ENCODE results near the gene HCK.

The HCK gene

DNA sequence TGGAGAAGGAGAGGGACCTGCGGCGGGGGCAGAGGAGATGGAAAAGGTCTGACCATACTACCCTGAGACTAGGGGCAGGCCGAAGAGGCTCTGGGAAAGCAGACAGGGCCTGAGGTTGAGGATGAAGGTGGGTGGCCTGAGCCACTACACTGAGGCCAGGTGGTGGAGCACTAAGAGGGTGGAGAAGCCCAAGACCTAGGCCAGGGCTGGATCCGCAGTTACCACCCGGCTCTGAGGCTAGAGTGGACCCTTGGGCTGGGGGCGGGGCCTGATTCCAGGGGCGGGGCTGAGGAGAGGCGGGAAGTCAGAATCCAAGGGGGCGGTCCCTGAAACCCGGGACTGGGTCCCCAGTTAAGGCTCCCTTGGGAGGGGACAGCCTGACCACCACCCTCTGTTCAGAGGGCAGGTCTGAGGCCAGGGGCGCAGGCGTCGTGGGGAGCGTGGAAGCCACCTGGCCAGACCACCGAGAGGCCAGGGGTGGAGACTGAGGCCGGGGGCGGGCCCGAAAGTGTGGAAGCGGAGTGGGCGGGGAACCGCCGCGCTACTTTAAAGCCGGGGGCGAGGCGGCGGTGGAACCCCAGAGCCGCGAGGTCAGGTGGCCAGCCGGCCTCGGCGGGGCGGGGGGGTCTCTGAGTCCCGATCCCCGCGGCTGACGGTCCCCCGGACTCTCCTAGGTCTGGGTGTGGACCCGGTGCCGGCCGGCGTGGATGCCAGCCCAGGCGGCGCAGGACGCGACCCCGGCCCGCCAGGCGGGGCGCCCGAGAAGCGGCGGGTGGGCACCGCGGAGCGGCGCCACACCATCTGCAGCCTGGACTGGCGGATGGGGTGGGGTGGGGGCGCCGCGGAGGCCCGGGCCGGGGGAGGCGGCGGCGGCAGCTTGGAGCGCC, 33.5 kb upstream of the HCK start:
- peak overlapping the region; percentile 25 for H3K4me3 ChIP-seq (ENCODE audit: low read depth, low read length)
- in situ Hi-C loops (cut with HindIII; ENCODE audit: low sequenced_read_pairs), result no loop called here
- no peak for DNase-seq (ENCODE audit: low read depth, low spot score)
- TF ChIP-seq, protein P1, sequence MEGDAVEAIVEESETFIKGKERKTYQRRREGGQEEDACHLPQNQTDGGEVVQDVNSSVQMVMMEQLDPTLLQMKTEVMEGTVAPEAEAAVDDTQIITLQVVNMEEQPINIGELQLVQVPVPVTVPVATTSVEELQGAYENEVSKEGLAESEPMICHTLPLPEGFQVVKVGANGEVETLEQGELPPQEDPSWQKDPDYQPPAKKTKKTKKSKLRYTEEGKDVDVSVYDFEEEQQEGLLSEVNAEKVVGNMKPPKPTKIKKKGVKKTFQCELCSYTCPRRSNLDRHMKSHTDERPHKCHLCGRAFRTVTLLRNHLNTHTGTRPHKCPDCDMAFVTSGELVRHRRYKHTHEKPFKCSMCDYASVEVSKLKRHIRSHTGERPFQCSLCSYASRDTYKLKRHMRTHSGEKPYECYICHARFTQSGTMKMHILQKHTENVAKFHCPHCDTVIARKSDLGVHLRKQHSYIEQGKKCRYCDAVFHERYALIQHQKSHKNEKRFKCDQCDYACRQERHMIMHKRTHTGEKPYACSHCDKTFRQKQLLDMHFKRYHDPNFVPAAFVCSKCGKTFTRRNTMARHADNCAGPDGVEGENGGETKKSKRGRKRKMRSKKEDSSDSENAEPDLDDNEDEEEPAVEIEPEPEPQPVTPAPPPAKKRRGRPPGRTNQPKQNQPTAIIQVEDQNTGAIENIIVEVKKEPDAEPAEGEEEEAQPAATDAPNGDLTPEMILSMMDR (IDR thresholded peaks at IDR 0.05; ENCODE audit: low read depth, low read length), result no peak

DNA sequence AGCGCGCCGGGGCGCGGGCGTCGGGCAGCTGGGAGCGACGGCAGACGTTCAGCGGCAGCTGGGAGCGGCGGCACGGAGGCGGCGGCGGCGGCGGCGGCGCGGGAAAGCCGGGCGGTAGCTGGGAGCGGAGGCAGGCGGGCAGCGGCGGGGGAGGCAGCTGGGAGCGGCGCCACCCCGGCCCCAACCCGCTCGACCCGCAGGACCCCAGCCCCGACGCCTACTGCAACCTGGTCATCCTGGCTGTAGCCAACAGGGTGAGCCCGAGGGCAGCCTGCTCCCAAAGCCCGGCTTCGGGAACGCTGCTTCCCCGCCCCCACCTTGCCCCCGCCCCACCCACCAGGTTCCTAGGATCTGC, 32.9 kb upstream of the HCK start:
- no peak for DNase-seq (ENCODE audit: low read depth, low spot score)
- no peak overlapping the region for H3K4me3 ChIP-seq (ENCODE audit: low read depth, low read length)
- in situ Hi-C loops (cut with HindIII; ENCODE audit: low sequenced_read_pairs), result no loop called here
- TF ChIP-seq, protein P1 (IDR thresholded peaks at IDR 0.05; ENCODE audit: low read depth, low read length), result no peak

DNA sequence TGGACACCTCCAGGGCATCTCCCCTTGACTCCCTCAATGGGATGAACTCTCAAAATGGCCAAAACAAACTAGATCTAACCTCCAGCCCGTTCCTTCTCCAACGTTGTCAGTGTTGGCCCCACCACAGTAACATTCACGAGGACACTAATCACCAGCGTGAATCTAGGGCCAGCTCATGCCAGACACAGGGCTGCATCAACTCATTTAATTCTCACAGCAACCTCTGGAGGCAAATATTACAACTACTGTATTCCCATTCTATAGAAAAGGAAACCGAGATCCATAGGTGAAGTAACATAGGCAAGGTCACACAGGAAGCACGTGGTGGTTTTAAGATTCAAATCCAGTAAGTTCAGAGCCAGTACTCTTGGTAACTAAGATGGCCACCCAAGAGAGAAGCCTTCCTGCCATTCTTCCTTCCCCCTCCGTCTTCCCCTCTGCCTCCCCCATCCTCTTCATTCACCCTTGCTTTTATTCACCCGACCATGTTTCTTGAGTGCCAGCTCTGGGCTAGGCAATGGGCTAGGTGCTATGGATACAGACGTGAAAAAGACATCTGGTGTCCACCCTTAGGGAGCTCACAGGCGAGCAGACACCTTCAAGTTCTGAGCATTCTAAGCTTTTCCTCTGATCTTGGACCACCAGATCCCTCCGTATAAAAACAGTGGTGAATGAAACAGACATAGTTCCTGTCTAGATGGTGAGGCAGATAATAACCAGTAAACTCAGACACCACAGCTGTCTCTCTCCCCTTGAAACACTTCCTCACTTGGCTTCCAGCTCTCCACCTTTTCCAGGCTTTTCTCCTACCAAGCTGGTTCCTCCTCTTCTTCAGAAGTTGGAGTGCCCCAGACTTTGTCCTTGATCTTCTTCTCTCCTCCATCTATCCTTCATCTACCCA, 32.2 kb upstream of the HCK start:
- no peak overlapping the region for H3K4me3 ChIP-seq (ENCODE audit: low read depth, low read length)
- in situ Hi-C loops (cut with HindIII; ENCODE audit: low sequenced_read_pairs), result no loop called here
- TF ChIP-seq, protein P1 (IDR thresholded peaks at IDR 0.05; ENCODE audit: low read depth, low read length), result no peak
- DNase-seq (ENCODE audit: low read depth, low spot score), result no peak

DNA sequence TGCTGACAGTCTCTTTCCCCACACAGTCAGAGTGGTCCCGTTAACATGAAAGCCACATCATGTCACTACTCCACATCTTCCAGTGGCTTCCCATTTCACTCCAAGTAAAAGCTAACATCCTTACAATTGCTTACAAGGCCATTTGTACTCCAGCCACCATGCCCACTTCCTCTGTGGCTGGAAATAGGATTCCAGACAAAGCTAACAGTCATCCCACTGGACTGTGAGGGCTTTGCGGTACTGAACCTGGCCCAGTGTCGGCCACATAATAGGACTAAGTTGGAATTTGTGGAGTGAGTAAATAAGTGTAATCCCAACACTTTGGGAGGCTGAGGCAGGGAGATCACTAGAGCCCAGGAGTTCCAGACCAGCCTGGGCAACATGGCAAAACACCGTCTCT, 31.0 kb upstream of the HCK start:
- in situ Hi-C loops (cut with HindIII; ENCODE audit: low sequenced_read_pairs), result no loop called here
- H3K4me3 ChIP-seq (ENCODE audit: low read depth, low read length), result no peak overlapping the region
- TF ChIP-seq, protein P1 (IDR thresholded peaks at IDR 0.05; ENCODE audit: low read depth, low read length), result no peak
- DNase-seq (ENCODE audit: low read depth, low spot score), result no peak

DNA sequence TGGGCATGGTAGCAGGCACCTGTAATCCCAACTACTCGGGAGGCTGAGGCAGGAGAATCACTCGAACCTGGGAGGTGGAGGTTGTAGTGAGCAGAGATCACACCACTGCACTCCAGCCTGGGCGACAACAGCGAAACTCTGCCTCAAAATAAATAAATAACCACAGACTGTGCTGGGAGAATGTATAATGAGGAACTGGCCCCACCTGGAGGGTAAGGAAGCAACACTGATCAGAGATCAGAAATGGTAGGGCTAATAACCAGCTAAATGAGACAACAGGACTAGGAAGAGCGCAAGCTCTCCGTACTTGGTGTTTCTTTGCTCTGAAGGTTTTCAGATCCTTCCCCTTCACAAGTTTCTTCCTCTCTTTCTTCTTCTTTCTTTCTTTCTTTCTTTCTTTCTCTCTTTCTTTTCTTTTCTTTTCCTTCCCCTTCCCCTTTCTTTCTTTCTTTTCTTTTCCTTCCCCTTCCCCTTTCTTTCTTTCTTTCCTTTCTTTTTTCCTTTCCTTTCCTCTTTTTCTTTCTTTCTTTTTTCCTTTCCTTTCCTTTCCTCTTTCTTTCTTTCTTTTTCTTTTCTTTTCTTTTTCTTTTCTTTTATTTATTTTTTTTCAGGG, 27.3 kb upstream of the HCK start:
- no peak for DNase-seq (ENCODE audit: low read depth, low spot score)
- TF ChIP-seq, protein P1 (IDR thresholded peaks at IDR 0.05; ENCODE audit: low read depth, low read length), result no peak
- in situ Hi-C loops (cut with HindIII; ENCODE audit: low sequenced_read_pairs), result no loop called here
- no peak overlapping the region for H3K4me3 ChIP-seq (ENCODE audit: low read depth, low read length)

DNA sequence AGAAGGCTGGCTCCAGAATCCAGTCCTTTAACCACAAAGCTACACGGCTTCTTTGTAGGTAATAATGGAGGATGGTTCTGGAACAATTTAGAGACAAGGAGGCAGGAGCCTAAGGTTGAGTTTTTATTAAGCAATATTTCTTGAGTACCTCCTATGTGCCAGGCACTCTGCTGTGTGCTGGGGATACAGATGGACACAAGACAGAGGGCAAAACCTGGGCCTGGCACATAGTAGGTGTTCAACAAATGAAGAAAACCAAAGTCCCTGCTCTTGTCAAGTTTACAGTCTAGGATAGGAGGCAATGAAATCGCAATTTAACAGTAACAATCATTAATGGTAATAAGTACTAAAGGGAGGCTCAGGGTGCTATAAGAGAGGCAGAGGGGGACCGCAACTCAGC, 24.4 kb upstream of the HCK start:
- TF ChIP-seq, protein P1 (IDR thresholded peaks at IDR 0.05; ENCODE audit: low read depth, low read length), result no peak
- in situ Hi-C loops (cut with HindIII; ENCODE audit: low sequenced_read_pairs), result no loop called here
- DNase-seq (ENCODE audit: low read depth, low spot score), result no peak
- H3K4me3 ChIP-seq (ENCODE audit: low read depth, low read length), result no peak overlapping the region
